PFSK-1 (cell line): Measurements from ENCODE around the gene TMPRSS3.

ENCODE experiments used
- FOXP2 ChIP-seq: optimal IDR thresholded peaks from 2 replicates; pipeline ENCODE3; 2011; ENCODE audit warnings: borderline replicate concordance, control low read depth, inconsistent platforms; ENCODE audit not compliant: insufficient read depth; ENCODE audit errors: extremely low read length, extremely low read depth
- POLR2AphosphoS5 ChIP-seq: IDR thresholded peaks from 2 replicates; pipeline ENCODE4 v1.6.1; 2012; ENCODE audit warnings: low read depth, mild to moderate bottlenecking, control low read depth, low read length, moderate library complexity
- REST ChIP-seq, 2 experiments: IDR thresholded peaks; 2 replicates each; pipeline versions ENCODE4 v1.6.1 to v1.8.0; 2011 to 2012; ENCODE audit warnings: low read depth in 2 of 2, low read length in 2 of 2, control low read depth in 1 of 2, inconsistent platforms in 1 of 2, mild to moderate bottlenecking in 1 of 2, moderate library complexity in 1 of 2; ENCODE audit not compliant: insufficient read depth in 1 of 2
- SIN3A ChIP-seq: IDR thresholded peaks from 2 replicates; pipeline ENCODE4 v1.6.1; 2012; ENCODE audit warnings: mild to moderate bottlenecking, low read length, moderate library complexity, borderline replicate concordance; ENCODE audit not compliant: insufficient read depth
- TAF1 ChIP-seq: IDR thresholded peaks from 2 replicates; pipeline ENCODE4 v1.6.1; 2012; ENCODE audit warnings: low read length, control low read depth, borderline replicate concordance; ENCODE audit not compliant: insufficient read depth

GRCh38 chr21:42377951-42378340, 17.9 kb downstream of the TMPRSS3 start:
- no peak for TF ChIP-seq REST (IDR thresholded peaks at IDR 0.05; ENCODE audit: insufficient read depth in 1 of 2, low read depth in 2 of 2, low read length in 2 of 2)
- TF ChIP-seq SIN3A, result no peak
- TF ChIP-seq TAF1, result no peak
- no peak for TF ChIP-seq POLR2AphosphoS5
- TF ChIP-seq FOXP2, result no peak
